ENCODE data around the gene MLXIP.

MLXIP gene

GRCh38 chr12:122062832-122063693, 15.5 kb upstream of the MLXIP start:
- no peak overlapping the region for H3K4me3 ChIP-seq (ENCODE audit: low read depth, low read length)
- no peak for TF ChIP-seq CTCF (IDR thresholded peaks at IDR 0.05; ENCODE audit: low read depth, low read length)

GRCh38 chr12:122063694-122064024, 14.9 kb upstream of the MLXIP start:
- no peak for TF ChIP-seq CTCF (IDR thresholded peaks at IDR 0.05; ENCODE audit: low read depth, low read length)
- H3K4me3 ChIP-seq (ENCODE audit: low read depth, low read length), result no peak overlapping the region

- H3K4me3 ChIP-seq (ENCODE audit: low read depth, low read length), result no peak overlapping the region
- peak; percentile 45 for TF ChIP-seq CTCF (IDR thresholded peaks at IDR 0.05; ENCODE audit: low read depth, low read length)
These were observed 14.4 kb upstream of the MLXIP start for GRCh38 chr12:122064025-122064777.

GRCh38 chr12:122064780-122065588, 13.6 kb upstream of the MLXIP start:
- H3K4me3 ChIP-seq (ENCODE audit: low read depth, low read length), result no peak overlapping the region
- TF ChIP-seq CTCF (IDR thresholded peaks at IDR 0.05; ENCODE audit: low read depth, low read length), result no peak

GRCh38 chr12:122067548-122067947, 11.0 kb upstream of the MLXIP start:
- TF ChIP-seq CTCF (IDR thresholded peaks at IDR 0.05; ENCODE audit: low read depth, low read length), result no peak

GRCh38 chr12:122067966-122068365, 10.6 kb upstream of the MLXIP start:
- no peak for TF ChIP-seq CTCF (IDR thresholded peaks at IDR 0.05; ENCODE audit: low read depth, low read length)
- no peak overlapping the region for H3K4me3 ChIP-seq (ENCODE audit: low read depth, low read length)

More at GRCh38 chr12:122067548-122067947, 11.0 kb upstream of the MLXIP start:
- no peak overlapping the region for H3K4me3 ChIP-seq (ENCODE audit: low read depth, low read length)

Measured in WI38 (cell line).